Neutrophil (primary cell): ENCODE measurements around the gene FYN.

ENCODE experiments used
- H3K27ac ChIP-seq: fragments of 200-600 bp; sonication (generic); 2 replicates; pipeline ENCODE4 v1.5.1; 2016; ENCODE audit warnings: mild to moderate bottlenecking, moderate library complexity
- H3K27me3 ChIP-seq: fragments of 200-600 bp; sonication (generic); 2 replicates; pipeline ENCODE4 v1.6.0; 2016; ENCODE audit warnings: mild to moderate bottlenecking
- H3K36me3 ChIP-seq: fragments of 200-600 bp; sonication (generic); 2 replicates; pipeline ENCODE4 v1.5.1; 2017
- H3K4me1 ChIP-seq, 2 experiments: fragments of 200-600 bp in 1 of 2; sonication (generic) in 1 of 2; 1 replicate in 1 of 2; 2 replicates in 1 of 2; pipeline versions ENCODE4 v1.5.1 to v1.6.1; 2013 to 2016; ENCODE audit warnings: low read depth in 1 of 2, low read length in 1 of 2, mild to moderate bottlenecking in 1 of 2, moderate library complexity in 1 of 2; ENCODE audit not compliant: control insufficient read depth in 1 of 2, insufficient read depth in 1 of 2
- H3K4me3 ChIP-seq, 2 experiments: fragments of 200-600 bp in 1 of 2; sonication (generic) in 1 of 2; 1 replicate in 1 of 2; 2 replicates in 1 of 2; pipeline ENCODE4 v1.5.1; 2013 to 2016; ENCODE audit warnings: low read depth in 1 of 2, low read length in 1 of 2, mild to moderate bottlenecking in 1 of 2, moderate library complexity in 1 of 2
- H3K9me3 ChIP-seq: fragments of 200-600 bp; sonication (generic); 2 replicates; pipeline ENCODE4 v1.5.1; 2016
- CTCF ChIP-seq: fragments of 200-600 bp; sonication (generic); IDR thresholded peaks from 2 replicates; pipeline ENCODE4 v1.5.1; 2016; ENCODE audit warnings: antibody characterized with exemption

The FYN gene

GRCh38 chr6:111849298-111849697 is 24.0 kb downstream of the FYN start:
- no peaks in the 10 kb centered on the region for H3K36me3 ChIP-seq
- H3K27me3 ChIP-seq: no peaks in the 10 kb centered on the region
- H3K4me3 ChIP-seq: no peak overlapping the region
- TF ChIP-seq CTCF: no peak
- H3K27ac ChIP-seq: no peak overlapping the region
- no peaks in the 10 kb centered on the region for H3K4me1 ChIP-seq
- no peaks in the 10 kb centered on the region for H3K9me3 ChIP-seq

- no peak overlapping the region for H3K4me3 ChIP-seq
- TF ChIP-seq CTCF: no peak
- H3K27me3 ChIP-seq: no peaks in the 10 kb centered on the region
- H3K4me1 ChIP-seq: no peaks in the 10 kb centered on the region
- H3K36me3 ChIP-seq: no peaks in the 10 kb centered on the region
- H3K27ac ChIP-seq: no peak overlapping the region
- H3K9me3 ChIP-seq: no peaks in the 10 kb centered on the region
Measured at GRCh38 chr6:111848262-111848812, 24.9 kb downstream of the FYN start.

- H3K4me3 ChIP-seq: no peak overlapping the region
- H3K27me3 ChIP-seq: no peaks in the 10 kb centered on the region
- no peak for TF ChIP-seq CTCF
- no peaks in the 10 kb centered on the region for H3K36me3 ChIP-seq
- no peaks in the 10 kb centered on the region for H3K9me3 ChIP-seq
- H3K4me1 ChIP-seq: peaks cover 0 to 4% of the 10 kb centered on the region in 2 experiments
- H3K27ac ChIP-seq: no peak overlapping the region
Measured at GRCh38 chr6:111846492-111847409, 26.5 kb downstream of the FYN start.

- H3K4me3 ChIP-seq: no peak overlapping the region
- no peaks in the 10 kb centered on the region for H3K36me3 ChIP-seq
- no peak for TF ChIP-seq CTCF
- no peaks in the 10 kb centered on the region for H3K27me3 ChIP-seq
- no peaks in the 10 kb centered on the region for H3K9me3 ChIP-seq
- H3K27ac ChIP-seq: no peak overlapping the region
- H3K4me1 ChIP-seq: peaks cover 0 to 4% of the 10 kb centered on the region in 2 experiments
Measured at GRCh38 chr6:111846066-111846465, 27.2 kb downstream of the FYN start.

GRCh38 chr6:111845441-111845871 is 27.8 kb downstream of the FYN start:
- no peak overlapping the region for H3K27ac ChIP-seq
- H3K9me3 ChIP-seq: no peaks in the 10 kb centered on the region
- H3K4me3 ChIP-seq: no peak overlapping the region
- TF ChIP-seq CTCF: no peak
- no peaks in the 10 kb centered on the region for H3K27me3 ChIP-seq
- H3K36me3 ChIP-seq: no peaks in the 10 kb centered on the region
- H3K4me1 ChIP-seq: peaks cover 0 to 4% of the 10 kb centered on the region in 2 experiments
